Measurements from ENCODE around the gene TENM3.

TENM3 gene

DNA sequence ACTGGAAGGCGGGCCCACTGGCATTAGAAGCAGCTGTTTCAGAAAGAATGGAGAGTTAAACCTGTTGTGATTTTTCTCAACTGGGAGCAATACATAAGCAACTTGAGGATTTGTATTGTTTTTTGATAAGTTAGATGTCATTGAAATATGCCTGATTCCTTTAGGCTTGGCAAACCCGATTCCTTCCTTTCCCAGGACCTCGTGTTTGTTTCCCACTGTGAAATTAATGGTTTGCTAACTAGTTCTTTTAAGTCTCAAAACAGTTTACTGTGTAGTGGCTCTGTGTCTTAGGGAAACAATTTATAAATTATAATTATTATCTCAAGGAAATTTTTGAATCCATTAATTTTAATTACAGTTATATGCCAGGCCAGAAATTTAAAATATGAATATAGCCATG is 456.0 kb downstream of the TENM3 start:
- ATAC-seq = no peak
- no peak for TF ChIP-seq TSHZ2 (CRISPR knock-in tag; IDR thresholded peaks at IDR 0.05)
- no peak for TF ChIP-seq CSDC2 (CRISPR knock-in tag; IDR thresholded peaks at IDR 0.05)
- no peak for TF ChIP-seq PPARA (CRISPR knock-in tag; IDR thresholded peaks at IDR 0.05; ENCODE audit: borderline replicate concordance)
- TF ChIP-seq, protein P1, sequence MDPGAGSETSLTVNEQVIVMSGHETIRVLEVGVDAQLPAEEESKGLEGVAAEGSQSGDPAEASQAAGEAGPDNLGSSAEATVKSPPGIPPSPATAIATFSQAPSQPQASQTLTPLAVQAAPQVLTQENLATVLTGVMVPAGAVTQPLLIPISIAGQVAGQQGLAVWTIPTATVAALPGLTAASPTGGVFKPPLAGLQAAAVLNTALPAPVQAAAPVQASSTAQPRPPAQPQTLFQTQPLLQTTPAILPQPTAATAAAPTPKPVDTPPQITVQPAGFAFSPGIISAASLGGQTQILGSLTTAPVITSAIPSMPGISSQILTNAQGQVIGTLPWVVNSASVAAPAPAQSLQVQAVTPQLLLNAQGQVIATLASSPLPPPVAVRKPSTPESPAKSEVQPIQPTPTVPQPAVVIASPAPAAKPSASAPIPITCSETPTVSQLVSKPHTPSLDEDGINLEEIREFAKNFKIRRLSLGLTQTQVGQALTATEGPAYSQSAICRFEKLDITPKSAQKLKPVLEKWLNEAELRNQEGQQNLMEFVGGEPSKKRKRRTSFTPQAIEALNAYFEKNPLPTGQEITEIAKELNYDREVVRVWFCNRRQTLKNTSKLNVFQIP (CRISPR knock-in tag; IDR thresholded peaks at IDR 0.05; ENCODE audit: borderline replicate concordance, low read depth) = no peak

- no peak for ATAC-seq
- TF ChIP-seq ZNF70 (CRISPR knock-in tag; IDR thresholded peaks at IDR 0.05) (no peak), ZFP30 (CRISPR knock-in tag; IDR thresholded peaks at IDR 0.05) (no peak), CREB5 (CRISPR knock-in tag; IDR thresholded peaks at IDR 0.05; ENCODE audit: low read depth) (no peak), ISL1 (CRISPR knock-in tag; IDR thresholded peaks at IDR 0.05) (no peak), ARNTL (CRISPR knock-in tag; IDR thresholded peaks at IDR 0.05; ENCODE audit: borderline replicate concordance, low read depth) (no peak), CSDC2 (CRISPR knock-in tag; IDR thresholded peaks at IDR 0.05) (no peak), ZC3H10 (CRISPR knock-in tag; IDR thresholded peaks at IDR 0.05) (no peak), CSRNP3 (CRISPR knock-in tag; IDR thresholded peaks at IDR 0.05) (no peak), ZNF8 (CRISPR knock-in tag; IDR thresholded peaks at IDR 0.05) (no peak), TOX (CRISPR knock-in tag; IDR thresholded peaks at IDR 0.05; ENCODE audit: borderline replicate concordance) (no peak), TCF4 (CRISPR knock-in tag; IDR thresholded peaks at IDR 0.05; ENCODE audit: borderline replicate concordance) (no peak), TSHZ2 (CRISPR knock-in tag; IDR thresholded peaks at IDR 0.05) (no peak), PPARA (CRISPR knock-in tag; IDR thresholded peaks at IDR 0.05; ENCODE audit: borderline replicate concordance) (no peak), ZNF565 (CRISPR knock-in tag; conservative IDR thresholded peaks at IDR 0.05; ENCODE audit: low read depth) (no peak), GLIS3 (CRISPR knock-in tag; IDR thresholded peaks at IDR 0.05) (no peak), SNAI2 (CRISPR knock-in tag; IDR thresholded peaks at IDR 0.05) (no peak), BACH2 (CRISPR knock-in tag; IDR thresholded peaks at IDR 0.05; ENCODE audit: borderline replicate concordance) (no peak)
- TF ChIP-seq, protein P2, sequence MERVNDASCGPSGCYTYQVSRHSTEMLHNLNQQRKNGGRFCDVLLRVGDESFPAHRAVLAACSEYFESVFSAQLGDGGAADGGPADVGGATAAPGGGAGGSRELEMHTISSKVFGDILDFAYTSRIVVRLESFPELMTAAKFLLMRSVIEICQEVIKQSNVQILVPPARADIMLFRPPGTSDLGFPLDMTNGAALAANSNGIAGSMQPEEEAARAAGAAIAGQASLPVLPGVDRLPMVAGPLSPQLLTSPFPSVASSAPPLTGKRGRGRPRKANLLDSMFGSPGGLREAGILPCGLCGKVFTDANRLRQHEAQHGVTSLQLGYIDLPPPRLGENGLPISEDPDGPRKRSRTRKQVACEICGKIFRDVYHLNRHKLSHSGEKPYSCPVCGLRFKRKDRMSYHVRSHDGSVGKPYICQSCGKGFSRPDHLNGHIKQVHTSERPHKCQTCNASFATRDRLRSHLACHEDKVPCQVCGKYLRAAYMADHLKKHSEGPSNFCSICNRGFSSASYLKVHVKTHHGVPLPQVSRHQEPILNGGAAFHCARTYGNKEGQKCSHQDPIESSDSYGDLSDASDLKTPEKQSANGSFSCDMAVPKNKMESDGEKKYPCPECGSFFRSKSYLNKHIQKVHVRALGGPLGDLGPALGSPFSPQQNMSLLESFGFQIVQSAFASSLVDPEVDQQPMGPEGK (CRISPR knock-in tag; IDR thresholded peaks at IDR 0.05; ENCODE audit: borderline replicate concordance) = no peak
- TF ChIP-seq, protein P1 (CRISPR knock-in tag; IDR thresholded peaks at IDR 0.05; ENCODE audit: borderline replicate concordance, low read depth) = no peak
Observed at GRCh38 chr4:182699795-182700194, 456.6 kb downstream of the TENM3 start.
